SU-DHL-6 (cell line): ENCODE data around the gene SP7.

ENCODE experiments used
- CTCF ChIP-seq: fragments of 200-600 bp; sonication (generic); IDR thresholded peaks from one replicate; pipeline ENCODE4 v1.5.1; 2017; ENCODE audit warnings: antibody characterized with exemption, mild to moderate bottlenecking, low read length, moderate library complexity; ENCODE audit not compliant: insufficient read depth, poor library complexity, severe bottlenecking
- EZH2phosphoT487 ChIP-seq: fragments of 200-600 bp; sonication (generic), shearing (Covaris generic); conservative IDR thresholded peaks from 2 replicates; pipeline ENCODE4 v1.6.1; 2018; ENCODE audit warnings: mild to moderate bottlenecking, antibody characterized with exemption, low read length, moderate library complexity, mixed read lengths

- TF ChIP-seq CTCF (no peak), EZH2phosphoT487 (no peak)
Measured at GRCh38 chr12:53279283-53279869, 56.8 kb downstream of the SP7 start.
